H1 (cell line): ENCODE results near the gene VSNL1. TPM values are rescaled to one million over a fixed set of nuclear protein-coding genes. Genes with fewer than 3 reads are reported as not detected.

Experiments
- CTCF ChIA-PET: fragments of 300-600 bp; sonication (Branson Sonifier 250); formaldehyde crosslinking; loops from one replicate; lab custom pipeline; 2021; ENCODE audit not compliant: partially characterized antibody; lab: Charles Lee
- POLR2A ChIA-PET: fragments of 300-600 bp; sonication (Branson Sonifier 250); formaldehyde crosslinking; loops from one replicate; lab custom pipeline; 2021; ENCODE audit warnings: inconsistent platforms; ENCODE audit not compliant: partially characterized antibody; lab: Charles Lee
- DNase-seq, 2 experiments: peaks; one replicate each; pipeline versions ENCODE4 v3.0.0 to v3.0.0-alpha.2; 2010 to 2022; ENCODE audit warnings: low spot score in 2 of 2, low read depth in 1 of 2, mixed read lengths in 1 of 2
- FAIRE-seq: peaks from 2 replicates; lab custom pipeline; 2011; peaks lifted over from hg19 to GRCh38; lab: Jason Lieb, UNC
- H2AFZ ChIP-seq: 2 replicates; pipeline ENCODE4 v1.8.1; 2012; ENCODE audit warnings: low read length, inconsistent platforms
- H2AK5ac ChIP-seq: 2 replicates; pipeline ENCODE4 v1.6.1; 2013; ENCODE audit warnings: low read depth, low read length
- H2BK120ac ChIP-seq: replicated peaks from 2 replicates; pipeline ENCODE3; 2013; ENCODE audit warnings: low read depth, low read length, inconsistent platforms
- H2BK12ac ChIP-seq: 2 replicates; pipeline ENCODE4 v1.6.1; 2013; ENCODE audit warnings: low read depth, low read length
- H2BK15ac ChIP-seq: 2 replicates; pipeline ENCODE4 v1.6.1; 2013; ENCODE audit warnings: low read length
- H2BK20ac ChIP-seq: 2 replicates; pipeline ENCODE4 v1.6.1; 2013; ENCODE audit warnings: low read length
- H2BK5ac ChIP-seq: 2 replicates; pipeline ENCODE4 v1.6.1; 2013; ENCODE audit warnings: low read depth, low read length
- H3K14ac ChIP-seq: 2 replicates; pipeline ENCODE4 v1.6.1; 2013; ENCODE audit warnings: inconsistent platforms; ENCODE audit not compliant: insufficient read length
- H3K18ac ChIP-seq: 2 replicates; pipeline ENCODE4 v1.6.1; 2013; ENCODE audit warnings: low read length; ENCODE audit errors: extremely low read depth
- H3K23ac ChIP-seq: 2 replicates; pipeline ENCODE4 v1.6.1; 2013; ENCODE audit warnings: inconsistent platforms; ENCODE audit not compliant: insufficient read length
- H3K23me2 ChIP-seq: 2 replicates; pipeline ENCODE4 v1.6.1; 2013; ENCODE audit warnings: low read depth, low read length
- H3K27ac ChIP-seq: 2 replicates; pipeline ENCODE4 v1.6.1; 2011; ENCODE audit warnings: low read depth, low read length, inconsistent platforms
- H3K27me3 ChIP-seq, 4 experiments: replicated peaks in 1 of 4; 1 replicate in 1 of 4; 2 replicates in 3 of 4; pipeline versions ENCODE4 v1.6.1 to v1.8.1; 2011 to 2013; ENCODE audit warnings: low read length in 3 of 4, mild to moderate bottlenecking in 3 of 4, inconsistent platforms in 2 of 4, mixed read lengths in 2 of 4, moderate library complexity in 1 of 4; ENCODE audit not compliant: control insufficient read depth in 3 of 4, insufficient read depth in 3 of 4; ENCODE audit errors: extremely low read depth in 1 of 4
- H3K36me3 ChIP-seq, 4 experiments: 2 replicates each; pipeline versions ENCODE4 v1.6.1 to v1.8.1; 2011 to 2013; ENCODE audit warnings: mild to moderate bottlenecking in 4 of 4, low read length in 3 of 4, moderate library complexity in 2 of 4, control low read depth in 1 of 4, inconsistent platforms in 1 of 4; ENCODE audit not compliant: insufficient read depth in 4 of 4, control insufficient read depth in 2 of 4
- H3K4ac ChIP-seq: replicated peaks from 2 replicates; pipeline ENCODE3; 2013; ENCODE audit warnings: low read length, low read depth, mixed read lengths, inconsistent platforms; ENCODE audit not compliant: insufficient read length
- H3K4me1 ChIP-seq, 4 experiments: replicated peaks in 1 of 4; 1 replicate in 1 of 4; 2 replicates in 3 of 4; pipeline versions ENCODE4 v1.6.1 to v1.8.1; 2011 to 2013; ENCODE audit warnings: low read length in 3 of 4, inconsistent platforms in 2 of 4, mixed read lengths in 1 of 4; ENCODE audit not compliant: insufficient read depth in 4 of 4, control insufficient read depth in 3 of 4
- H3K4me2 ChIP-seq, 2 experiments: 2 replicates each; pipeline versions ENCODE4 v1.6.1 to v1.8.1; 2011 to 2013; ENCODE audit warnings: low read depth in 2 of 2, low read length in 2 of 2, control low read depth in 1 of 2, inconsistent platforms in 1 of 2, mild to moderate bottlenecking in 1 of 2; ENCODE audit not compliant: insufficient read depth in 1 of 2
- H3K4me3 ChIP-seq, 4 experiments: fragments of 200-600, 300-600 bp in 1 of 4; sonication (generic), shearing (Covaris generic), sonication (Bioruptor Twin) in 1 of 4; 2 replicates each; pipeline versions ENCODE4 v1.5.1 to v1.8.1; 2011 to 2016; ENCODE audit warnings: low read length in 4 of 4, low read depth in 3 of 4, control low read depth in 2 of 4, inconsistent platforms in 2 of 4, mild to moderate bottlenecking in 2 of 4, mixed read lengths in 1 of 4, moderate library complexity in 1 of 4; ENCODE audit not compliant: insufficient read depth in 2 of 4; ENCODE audit errors: extremely low read depth in 1 of 4
- H3K56ac ChIP-seq: replicated peaks from 2 replicates; pipeline ENCODE3; 2013; ENCODE audit warnings: low read depth, mild to moderate bottlenecking, mixed read lengths, low read length, inconsistent platforms; ENCODE audit not compliant: insufficient read length
- H3K79me1 ChIP-seq: 2 replicates; pipeline ENCODE4 v1.6.1; 2013; ENCODE audit warnings: low read depth, low read length, control low read depth
- H3K79me2 ChIP-seq, 2 experiments: 2 replicates each; pipeline versions ENCODE4 v1.6.1 to v1.8.1; 2012 to 2013; ENCODE audit warnings: low read length in 2 of 2, mild to moderate bottlenecking in 2 of 2, inconsistent platforms in 1 of 2; ENCODE audit not compliant: insufficient read depth in 2 of 2, control insufficient read depth in 1 of 2
- H3K9ac ChIP-seq, 4 experiments: replicated peaks in 1 of 4; 1 replicate in 1 of 4; 2 replicates in 3 of 4; pipeline versions ENCODE4 v1.6.1 to v1.8.1; 2011 to 2013; ENCODE audit warnings: low read depth in 3 of 4, low read length in 3 of 4, control low read depth in 2 of 4, mild to moderate bottlenecking in 2 of 4, moderate library complexity in 2 of 4, inconsistent platforms in 1 of 4; ENCODE audit errors: extremely low read depth in 1 of 4
- H3K9me3 ChIP-seq, 2 experiments: 2 replicates each; pipeline versions ENCODE4 v1.6.1 to v1.8.1; 2012 to 2013; ENCODE audit warnings: mild to moderate bottlenecking in 2 of 2, moderate library complexity in 2 of 2, control low read depth in 1 of 2, inconsistent platforms in 1 of 2, low read depth in 1 of 2, low read length in 1 of 2, mixed read lengths in 1 of 2; ENCODE audit not compliant: insufficient read depth in 2 of 2
- H4K20me1 ChIP-seq, 2 experiments: replicated peaks in 1 of 2; 2 replicates each; pipeline versions ENCODE3 to v1.8.1; 2011 to 2013; ENCODE audit warnings: inconsistent platforms in 2 of 2, low read length in 2 of 2, mild to moderate bottlenecking in 1 of 2; ENCODE audit not compliant: insufficient read depth in 2 of 2, control insufficient read depth in 1 of 2
- H4K5ac ChIP-seq: 2 replicates; pipeline ENCODE4 v1.6.1; 2013; ENCODE audit warnings: low read length, low read depth, mixed read lengths, inconsistent platforms; ENCODE audit not compliant: insufficient read length
- H4K8ac ChIP-seq: 2 replicates; pipeline ENCODE4 v1.8.0; 2013; ENCODE audit warnings: mild to moderate bottlenecking, moderate library complexity, low read length, inconsistent platforms; ENCODE audit not compliant: insufficient read depth; ENCODE audit errors: extremely low read depth
- H4K91ac ChIP-seq: replicated peaks from 2 replicates; pipeline ENCODE3; 2013; ENCODE audit warnings: low read length, mixed read lengths, inconsistent platforms; ENCODE audit not compliant: insufficient read length
- BCL11A ChIP-seq, 2 experiments: IDR thresholded peaks; one replicate each; pipeline ENCODE4 v1.6.1; 2011; ENCODE audit warnings: low read depth in 2 of 2, low read length in 2 of 2, mild to moderate bottlenecking in 2 of 2
- CBX8 ChIP-seq: fragments of 300-800, 300-1000 bp; sonication (generic); IDR thresholded peaks from 2 replicates; pipeline ENCODE4 v1.7.1; 2016; ENCODE audit warnings: low read depth, low read length, borderline replicate concordance
- CHD2 ChIP-seq: IDR thresholded peaks from 2 replicates; pipeline ENCODE4 v1.6.1; 2012; ENCODE audit warnings: low read length, improper control_type of control experiment
- HDAC2 ChIP-seq, 2 experiments: fragments of 300-600 bp in 1 of 2; sonication (generic) in 1 of 2; IDR thresholded peaks; 2 replicates each; pipeline ENCODE4 v1.6.1; 2011 to 2012; ENCODE audit warnings: low read depth in 2 of 2, low read length in 2 of 2, mild to moderate bottlenecking in 2 of 2, moderate library complexity in 2 of 2, borderline replicate concordance in 1 of 2, inconsistent platforms in 1 of 2
- HDAC6 ChIP-seq: IDR thresholded peaks from one replicate; pipeline ENCODE4 v1.7.1; 2012; ENCODE audit warnings: low read depth, mild to moderate bottlenecking, inconsistent platforms, low read length, moderate library complexity
- JUND ChIP-seq: IDR thresholded peaks from 2 replicates; pipeline ENCODE4 v1.6.1; 2011; ENCODE audit warnings: mild to moderate bottlenecking, improper control_type of control experiment, low read length
- KDM4A ChIP-seq: IDR thresholded peaks from one replicate; pipeline ENCODE4 v1.7.1; 2012; ENCODE audit warnings: low read depth, mild to moderate bottlenecking, moderate library complexity, low read length, inconsistent platforms; ENCODE audit not compliant: severe bottlenecking
- POLR2A ChIP-seq, 2 experiments: IDR thresholded peaks; 1 replicate in 1 of 2; 2 replicates in 1 of 2; pipeline ENCODE4 v1.6.1; 2011; ENCODE audit warnings: low read depth in 2 of 2, low read length in 2 of 2, mild to moderate bottlenecking in 2 of 2; ENCODE audit errors: control extremely low read depth in 1 of 2
- RBBP5 ChIP-seq: IDR thresholded peaks from 2 replicates; pipeline ENCODE4 v1.7.1; 2012; ENCODE audit warnings: low read depth, mild to moderate bottlenecking, inconsistent platforms, low read length, moderate library complexity, borderline replicate concordance
- SIN3A ChIP-seq, 2 experiments: IDR thresholded peaks in 1 of 2; conservative IDR thresholded peaks in 1 of 2; 2 replicates each; pipeline ENCODE4 v1.6.1; 2011 to 2012; ENCODE audit warnings: low read length in 2 of 2, improper control_type of control experiment in 1 of 2, low read depth in 1 of 2, mild to moderate bottlenecking in 1 of 2
- SIX5 ChIP-seq: IDR thresholded peaks from 2 replicates; pipeline ENCODE4 v1.6.1; 2011; ENCODE audit warnings: mild to moderate bottlenecking, low read depth, low read length
- SRF ChIP-seq: IDR thresholded peaks from 2 replicates; pipeline ENCODE4 v1.6.1; 2011; ENCODE audit warnings: mild to moderate bottlenecking, low read depth, low read length, moderate library complexity
- TAF7 ChIP-seq: optimal IDR thresholded peaks from 2 replicates; pipeline ENCODE3; 2011; ENCODE audit warnings: low read depth, mild to moderate bottlenecking, inconsistent platforms, low read length, moderate library complexity, borderline replicate concordance
- TEAD4 ChIP-seq: IDR thresholded peaks from 2 replicates; pipeline ENCODE4 v1.6.1; 2012; ENCODE audit warnings: low read depth, low read length, inconsistent platforms, mixed read lengths
- YY1 ChIP-seq: IDR thresholded peaks from 2 replicates; pipeline ENCODE4 v1.6.1; 2011; ENCODE audit warnings: low read depth, mild to moderate bottlenecking, low read length
- WGBS, 2 experiments: shearing (Covaris generic) in 1 of 2; methylation state at CpG; one replicate each; pipeline versions ENCODE4 v1.1.6 to v1.1.7; 2013 to 2015; ENCODE audit warnings: low lambda C conversion rate in 2 of 2, mixed read lengths in 2 of 2, inconsistent platforms in 1 of 2, low coverage in 1 of 2, missing lambda C conversion rate in 1 of 2; ENCODE audit not compliant: insufficient replicate concordance in 2 of 2, insufficient coverage in 1 of 2, insufficient read length in 1 of 2; ENCODE audit errors: extremely low coverage in 1 of 2, missing lambda C conversion rate in 1 of 2; 5-methylcytosine and 5-hydroxymethylcytosine counted together
- polyA plus RNA-seq, 7 experiments: library from polyadenylated mRNA; depleted of rRNA in 3 of 7; stranded (reverse) in 5 of 7; unstranded in 2 of 7; fragments of >200 nt in 5 of 7; fragments of 200-250 nt in 2 of 7; gene quantifications; 1 replicate in 5 of 7; 2 replicates in 1 of 7; 4 replicates in 1 of 7; pipeline versions ENCODE4 v1.2.1 to v1.2.3, GENCODE V29; 2011 to 2013; ENCODE audit warnings: missing spikeins in 2 of 7, mixed read lengths in 2 of 7
- total RNA-seq: library from RNA; stranded (reverse); fragmentation: NEBNext Ultra II Directional; extraction: Animal tissue kit (Norgen Biotek cat#: 25700); gene quantifications from 2 replicates; pipeline ENCODE4 v1.2.1, GENCODE V29; 2021

The VSNL1 gene
- total and polyA plus RNA-seq, 2 of the 8 experiments (the other 6 are each of a cell fraction or from before 2014, with no cell fraction given) = 49.4 to 108 TPM

DNA sequence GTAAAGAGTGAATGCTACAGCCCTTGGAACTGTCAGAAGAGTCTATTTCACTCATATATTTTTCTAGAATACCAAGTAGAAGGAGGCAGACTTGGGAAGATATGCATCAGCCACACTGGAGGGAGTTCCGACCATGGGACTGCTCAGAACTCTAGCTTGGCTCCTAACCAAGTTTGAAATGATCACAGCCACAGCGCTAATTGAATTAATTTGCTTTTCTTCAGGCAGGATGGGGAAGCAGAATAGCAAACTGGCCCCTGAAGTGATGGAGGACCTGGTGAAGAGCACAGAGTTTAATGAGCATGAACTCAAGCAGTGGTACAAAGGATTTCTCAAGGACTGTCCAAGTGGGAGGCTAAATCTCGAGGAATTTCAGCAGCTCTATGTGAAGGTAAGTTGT is 51.4 kb downstream of the VSNL1 start:
- Histone ChIP-seq H3K27ac (no peak overlapping the region), H3K4ac (no peak overlapping the region)

More for the DNA sequence above, 51.4 kb downstream of the VSNL1 start:
- Histone ChIP-seq H4K91ac (no peak overlapping the region), H4K8ac (no peak overlapping the region), H3K9ac (no peak overlapping the region), H3K4me1 (peaks cover 0 to 18% (median 10%) of the 10 kb centered on the region in 4 experiments; a peak in 5 of 7 replicates), H4K20me1 (no peaks in the 10 kb centered on the region), H2BK15ac (no peak overlapping the region), H3K23ac (no peak overlapping the region), H3K9me3 (no peaks in the 10 kb centered on the region), H3K27me3 (no peaks in the 10 kb centered on the region), H3K56ac (no peak overlapping the region), H2BK5ac (no peak overlapping the region), H2BK120ac (no peak overlapping the region), H3K18ac (no peak overlapping the region), H3K14ac (no peak overlapping the region), H3K4me2 (no peak overlapping the region), H3K4me3 (no peak overlapping the region), H3K23me2 (no peaks in the 10 kb centered on the region), H2AK5ac (no peak overlapping the region), H3K79me2 (peaks cover 0 to 42% of the 10 kb centered on the region in 2 experiments; a peak in 2 of 4 replicates), H2BK12ac (no peak overlapping the region), H4K5ac (no peak overlapping the region), H3K36me3 (peaks cover 0 to 12% (median 3%) of the 10 kb centered on the region in 4 experiments; a peak in 4 of 8 replicates), H2AFZ (no peak overlapping the region), H3K79me1 (peaks cover 3% of the 10 kb centered on the region; the same call in 1 of the 2 replicates), H2BK20ac (no peak overlapping the region)
- FAIRE-seq (no peak), DNase-seq (no peak)
- TF ChIP-seq BCL11A (IDR thresholded peaks at IDR 0.05; ENCODE audit: low read depth in 2 of 2, low read length in 2 of 2) = no peak
- TF ChIP-seq TAF7 = no peak
- TF ChIP-seq CBX8 = no peak
- no peak for TF ChIP-seq SIX5
- no peak for TF ChIP-seq HDAC2 (IDR thresholded peaks at IDR 0.05; ENCODE audit: borderline replicate concordance in 1 of 2, low read depth in 2 of 2, low read length in 2 of 2)
- TF ChIP-seq RBBP5 = no peak
- TF ChIP-seq JUND = no peak
- TF ChIP-seq HDAC6 = no peak
- no peak for TF ChIP-seq YY1
- TF ChIP-seq TEAD4 = no peak
- no peak for TF ChIP-seq SIN3A (conservative IDR thresholded peaks at IDR 0.05 in 1 of 2, IDR thresholded peaks at IDR 0.05 in 1 of 2; ENCODE audit: low read depth in 1 of 2, low read length in 2 of 2)
- no peak for TF ChIP-seq POLR2A (IDR thresholded peaks at IDR 0.05; ENCODE audit: control extremely low read depth in 1 of 2, low read depth in 2 of 2, low read length in 2 of 2)
- no peak for TF ChIP-seq KDM4A
- TF ChIP-seq CHD2 = no peak
- no peak for TF ChIP-seq SRF
- ChIA-PET CTCF (interaction anchor here (1.0 to 2.7 kb wide), 3 partner anchors 11 to 54 kb away, joined by 3 to 13 read pairs (median 8); no protein-coding TSS in a partner anchor), POLR2A (interaction anchor here (0.9 kb wide), 1 partner anchor 54 kb away, joined by 3 read pairs; no protein-coding TSS in a partner anchor)
- WGBS, 2 experiments = 84% methylated on average over 3 of the region's 3 CpGs; no CpG with 5 or more reads in 1 of the 2 experiments
